WTC11 (cell line): Measurements from ENCODE around the gene PPCDC. TPM values are rescaled to one million over a fixed set of nuclear protein-coding genes. Genes with fewer than 3 reads are reported as not detected.

Source experiments
- ATAC-seq: fragments of 200-7000 bp; cut with Tn5 transposase; 2 replicates; pipeline ENCODE4 v1.10.0; 2021; ENCODE audit warnings: mild to moderate bottlenecking, moderate library complexity
- CTCF ChIA-PET: fragments of 300-600 bp; sonication (Branson Sonifier 250); formaldehyde crosslinking; loops from one replicate; lab custom pipeline; 2021; ENCODE audit warnings: antibody characterized with exemption; lab: Charles Lee
- POLR2A ChIA-PET: fragments of 350-600 bp; sonication (Branson Sonifier 250); formaldehyde crosslinking; loops from one replicate; lab custom pipeline; 2021; ENCODE audit warnings: antibody characterized with exemption; lab: Charles Lee
- DNase-seq: peaks from one replicate; pipeline ENCODE4 v3.0.0; 2021; ENCODE audit warnings: low spot score
- H3K27ac Mint-ChIP-seq: 2 replicates; pipeline ENCODE4 v1.8.0; 2021; ENCODE audit warnings: mixed read lengths
- H3K27me3 Mint-ChIP-seq: 2 replicates; pipeline ENCODE4 v1.8.0; 2021; ENCODE audit warnings: low read depth, mild to moderate bottlenecking, moderate library complexity, mixed read lengths
- H3K36me3 Mint-ChIP-seq: 2 replicates; pipeline ENCODE4 v1.8.0; 2021; ENCODE audit warnings: mixed read lengths
- H3K4me1 Mint-ChIP-seq: 2 replicates; pipeline ENCODE4 v1.8.0; 2022; ENCODE audit warnings: mixed read lengths
- H3K4me3 Mint-ChIP-seq: 2 replicates; pipeline ENCODE4 v1.8.0; 2021; ENCODE audit warnings: mild to moderate bottlenecking, moderate library complexity, mixed read lengths
- H3K9me3 Mint-ChIP-seq: 2 replicates; pipeline ENCODE4 v1.8.0; 2021; ENCODE audit warnings: mixed read lengths
- CREM ChIP-seq: sonication (generic); formaldehyde crosslinking; IDR thresholded peaks from 2 replicates; pipeline ENCODE4 v1.8.1; 2022; ENCODE audit warnings: mild to moderate bottlenecking, missing genetic modification reagents, moderate library complexity
- ELF4 ChIP-seq: sonication (generic); formaldehyde crosslinking; IDR thresholded peaks from 2 replicates; pipeline ENCODE4 v1.8.1; 2022; ENCODE audit warnings: low read depth, mild to moderate bottlenecking, moderate library complexity, missing genetic modification reagents
- HMGA2 ChIP-seq: fragments of 250-450 bp; sonication (Bioruptor Pico); IDR thresholded peaks from 2 replicates; pipeline ENCODE4 v1.4.0; 2021; ENCODE audit warnings: mild to moderate bottlenecking, moderate library complexity
- KAT7 ChIP-seq: sonication (generic); formaldehyde crosslinking; IDR thresholded peaks from 2 replicates; pipeline ENCODE4 v1.8.1; 2023; ENCODE audit warnings: missing genetic modification reagents, mild to moderate bottlenecking, borderline replicate concordance
- MXD4 ChIP-seq: fragments of 250-450 bp; sonication (Bioruptor Pico); IDR thresholded peaks from 2 replicates; pipeline ENCODE4 v1.8.0; 2021; ENCODE audit warnings: mild to moderate bottlenecking, moderate library complexity, borderline replicate concordance
- MYBL2 ChIP-seq: sonication (generic); formaldehyde crosslinking; IDR thresholded peaks from 2 replicates; pipeline ENCODE4 v1.8.1; 2023; ENCODE audit warnings: mild to moderate bottlenecking, moderate library complexity, missing genetic modification reagents
- NFATC4 ChIP-seq: fragments of 250-450 bp; sonication (Bioruptor Pico); IDR thresholded peaks from 2 replicates; pipeline ENCODE4 v1.9.0; 2021; ENCODE audit warnings: mild to moderate bottlenecking
- NR1H2 ChIP-seq: sonication (generic); formaldehyde crosslinking; IDR thresholded peaks from 2 replicates; pipeline ENCODE4 v1.9.0; 2021; ENCODE audit warnings: mild to moderate bottlenecking, moderate library complexity, missing genetic modification reagents
- NR2C2 ChIP-seq: sonication (generic); formaldehyde crosslinking; IDR thresholded peaks from 2 replicates; pipeline ENCODE4 v1.8.0; 2022; ENCODE audit warnings: mild to moderate bottlenecking, missing genetic modification reagents
- PREB ChIP-seq: sonication (generic); formaldehyde crosslinking; IDR thresholded peaks from 2 replicates; pipeline ENCODE4 v1.8.1; 2022; ENCODE audit warnings: mild to moderate bottlenecking, missing genetic modification reagents, moderate library complexity, borderline replicate concordance
- PRRX2 ChIP-seq: fragments of 250-450 bp; sonication (Bioruptor Pico); IDR thresholded peaks from 2 replicates; pipeline ENCODE4 v1.8.0; 2021; ENCODE audit warnings: mild to moderate bottlenecking
- RELA ChIP-seq: sonication (generic); formaldehyde crosslinking; IDR thresholded peaks from 2 replicates; pipeline ENCODE4 v1.8.1; 2022; ENCODE audit warnings: missing genetic modification reagents, mild to moderate bottlenecking, borderline replicate concordance
- TEAD4 ChIP-seq: sonication (generic); formaldehyde crosslinking; IDR thresholded peaks from 2 replicates; pipeline ENCODE4 v1.8.0; 2022; ENCODE audit warnings: mild to moderate bottlenecking, missing genetic modification reagents
- ZBTB43 ChIP-seq: sonication (generic); formaldehyde crosslinking; IDR thresholded peaks from 2 replicates; pipeline ENCODE4 v1.8.1; 2023; ENCODE audit warnings: mild to moderate bottlenecking, missing genetic modification reagents
- ZNF219 ChIP-seq: sonication (generic); formaldehyde crosslinking; IDR thresholded peaks from 2 replicates; pipeline ENCODE4 v1.8.0; 2023; ENCODE audit warnings: missing genetic modification reagents, mild to moderate bottlenecking, borderline replicate concordance
- ZNF317 ChIP-seq: sonication (generic); formaldehyde crosslinking; IDR thresholded peaks from 2 replicates; pipeline ENCODE4 v1.8.1; 2023; ENCODE audit warnings: low read depth, mild to moderate bottlenecking, moderate library complexity, missing genetic modification reagents, borderline replicate concordance
- total RNA-seq: library from RNA; stranded (reverse); gene quantifications from 3 replicates; pipeline ENCODE4 v1.2.3, GENCODE V29; 2021
- TF ChIP-seq, protein P1 (sequence below): sonication (generic); formaldehyde crosslinking; IDR thresholded peaks from 2 replicates; pipeline ENCODE4 v1.8.1; 2022; ENCODE audit warnings: missing genetic modification reagents, borderline replicate concordance
- TF ChIP-seq, protein P2 (sequence below): fragments of 250-450 bp; sonication (Bioruptor Pico); IDR thresholded peaks from 2 replicates; pipeline ENCODE4 v1.9.0; 2021; ENCODE audit warnings: mild to moderate bottlenecking, borderline replicate concordance

PPCDC gene
- total RNA-seq, 1 experiment from 2014 or later = 30.1 TPM

- no peak for TF ChIP-seq RELA
- TF ChIP-seq ZBTB43 (CRISPR knock-in tag) = no peak
- TF ChIP-seq ELF4 (CRISPR knock-in tag) = no peak
- no peak for TF ChIP-seq PREB
- TF ChIP-seq HMGA2 = no peak
- TF ChIP-seq, protein P1, sequence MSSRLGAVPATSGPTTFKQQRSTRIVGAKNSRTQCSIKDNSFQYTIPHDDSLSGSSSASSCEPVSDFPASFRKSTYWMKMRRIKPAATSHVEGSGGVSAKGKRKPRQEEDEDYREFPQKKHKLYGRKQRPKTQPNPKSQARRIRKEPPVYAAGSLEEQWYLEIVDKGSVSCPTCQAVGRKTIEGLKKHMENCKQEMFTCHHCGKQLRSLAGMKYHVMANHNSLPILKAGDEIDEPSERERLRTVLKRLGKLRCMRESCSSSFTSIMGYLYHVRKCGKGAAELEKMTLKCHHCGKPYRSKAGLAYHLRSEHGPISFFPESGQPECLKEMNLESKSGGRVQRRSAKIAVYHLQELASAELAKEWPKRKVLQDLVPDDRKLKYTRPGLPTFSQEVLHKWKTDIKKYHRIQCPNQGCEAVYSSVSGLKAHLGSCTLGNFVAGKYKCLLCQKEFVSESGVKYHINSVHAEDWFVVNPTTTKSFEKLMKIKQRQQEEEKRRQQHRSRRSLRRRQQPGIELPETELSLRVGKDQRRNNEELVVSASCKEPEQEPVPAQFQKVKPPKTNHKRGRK (CRISPR knock-in tag) = no peak
- no peak for TF ChIP-seq CREM (CRISPR knock-in tag)
- no peak for TF ChIP-seq KAT7 (CRISPR knock-in tag)
Observed at GRCh38 chr15:75027551-75027950, 4.2 kb downstream of the PPCDC start (continued).

DNA sequence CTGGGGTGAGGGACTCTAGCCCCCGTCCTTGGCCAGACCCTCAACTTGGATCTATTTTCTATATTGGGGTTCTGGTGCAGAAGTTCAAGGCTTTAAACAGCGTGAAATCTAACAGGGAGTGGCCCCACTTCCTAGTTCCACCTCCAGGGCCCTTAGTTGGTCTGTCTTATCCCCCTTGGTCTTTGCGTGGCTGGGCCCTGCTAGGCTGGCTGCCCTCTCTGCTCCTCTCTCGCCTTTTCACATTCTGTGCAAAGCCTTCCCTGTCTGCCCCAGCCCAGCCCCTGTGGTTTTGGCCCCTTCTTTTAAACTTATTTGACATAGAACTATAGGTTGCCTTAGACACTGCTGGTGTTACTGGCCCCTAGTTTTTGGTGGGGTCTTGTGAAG lies 5.6 kb downstream of the PPCDC start:
- Mint-ChIP-seq H3K36me3 (peaks cover 4% of the 10 kb centered on the region; the same call in 1 of the 2 replicates), H3K9me3 (no peaks in the 10 kb centered on the region), H3K4me3 (no peak overlapping the region), H3K27ac (peak overlapping the region; percentile 90; the same call in 1 of the 2 replicates), H3K4me1 (peaks cover 54% of the 10 kb centered on the region), H3K27me3 (no peaks in the 10 kb centered on the region)
- ATAC-seq = peak; percentile 55
- CTCF ChIA-PET = interaction anchor here (0.5 to 2.8 kb wide), 33 partner anchors 9 to 339 kb away, joined by 3 to 51 read pairs (median 5); partner anchors contain the start of genes C15orf39, FAM219B, MAN2C1 and SCAMP5
- no peak for DNase-seq
- POLR2A ChIA-PET = interaction anchor here (0.8 to 1.0 kb wide), 4 partner anchors 28 to 174 kb away, joined by 3 to 6 read pairs (median 4); no protein-coding TSS in a partner anchor
- no peak for TF ChIP-seq NFATC4
- no peak for TF ChIP-seq MXD4
- no peak for TF ChIP-seq ZNF317 (CRISPR knock-in tag)
- no peak for TF ChIP-seq PREB
- TF ChIP-seq KAT7 (CRISPR knock-in tag) = no peak
- TF ChIP-seq TEAD4 (CRISPR knock-in tag) = no peak
- no peak for TF ChIP-seq NR1H2 (CRISPR knock-in tag)
- TF ChIP-seq ZNF219 = no peak
- no peak for TF ChIP-seq PRRX2 (CRISPR knock-in tag)
- no peak for TF ChIP-seq MYBL2 (CRISPR knock-in tag)
- TF ChIP-seq NR2C2 = no peak
- no peak for TF ChIP-seq CREM (CRISPR knock-in tag)
- no peak for TF ChIP-seq HMGA2
- TF ChIP-seq, protein P2, sequence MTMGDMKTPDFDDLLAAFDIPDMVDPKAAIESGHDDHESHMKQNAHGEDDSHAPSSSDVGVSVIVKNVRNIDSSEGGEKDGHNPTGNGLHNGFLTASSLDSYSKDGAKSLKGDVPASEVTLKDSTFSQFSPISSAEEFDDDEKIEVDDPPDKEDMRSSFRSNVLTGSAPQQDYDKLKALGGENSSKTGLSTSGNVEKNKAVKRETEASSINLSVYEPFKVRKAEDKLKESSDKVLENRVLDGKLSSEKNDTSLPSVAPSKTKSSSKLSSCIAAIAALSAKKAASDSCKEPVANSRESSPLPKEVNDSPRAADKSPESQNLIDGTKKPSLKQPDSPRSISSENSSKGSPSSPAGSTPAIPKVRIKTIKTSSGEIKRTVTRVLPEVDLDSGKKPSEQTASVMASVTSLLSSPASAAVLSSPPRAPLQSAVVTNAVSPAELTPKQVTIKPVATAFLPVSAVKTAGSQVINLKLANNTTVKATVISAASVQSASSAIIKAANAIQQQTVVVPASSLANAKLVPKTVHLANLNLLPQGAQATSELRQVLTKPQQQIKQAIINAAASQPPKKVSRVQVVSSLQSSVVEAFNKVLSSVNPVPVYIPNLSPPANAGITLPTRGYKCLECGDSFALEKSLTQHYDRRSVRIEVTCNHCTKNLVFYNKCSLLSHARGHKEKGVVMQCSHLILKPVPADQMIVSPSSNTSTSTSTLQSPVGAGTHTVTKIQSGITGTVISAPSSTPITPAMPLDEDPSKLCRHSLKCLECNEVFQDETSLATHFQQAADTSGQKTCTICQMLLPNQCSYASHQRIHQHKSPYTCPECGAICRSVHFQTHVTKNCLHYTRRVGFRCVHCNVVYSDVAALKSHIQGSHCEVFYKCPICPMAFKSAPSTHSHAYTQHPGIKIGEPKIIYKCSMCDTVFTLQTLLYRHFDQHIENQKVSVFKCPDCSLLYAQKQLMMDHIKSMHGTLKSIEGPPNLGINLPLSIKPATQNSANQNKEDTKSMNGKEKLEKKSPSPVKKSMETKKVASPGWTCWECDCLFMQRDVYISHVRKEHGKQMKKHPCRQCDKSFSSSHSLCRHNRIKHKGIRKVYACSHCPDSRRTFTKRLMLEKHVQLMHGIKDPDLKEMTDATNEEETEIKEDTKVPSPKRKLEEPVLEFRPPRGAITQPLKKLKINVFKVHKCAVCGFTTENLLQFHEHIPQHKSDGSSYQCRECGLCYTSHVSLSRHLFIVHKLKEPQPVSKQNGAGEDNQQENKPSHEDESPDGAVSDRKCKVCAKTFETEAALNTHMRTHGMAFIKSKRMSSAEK (CRISPR knock-in tag) = no peak
- TF ChIP-seq, all 79 proteins: peak for 0
